Stimulated activated CD8-positive, alpha-beta memory T cell treated with anti-CD3 and anti-CD28 coated beads, Interleukin-4, amount 100 ng/mL, for 4 hours (primary cell): ENCODE results near the gene SRRM4.

Experiments
- DNase-seq, 2 donors: peaks; one replicate each; pipeline ENCODE4 v3.0.0-alpha.2; 2020; ENCODE audit warnings: low read depth in 2 of 2, low spot score in 1 of 2

SRRM4 gene

GRCh38 chr12:119115296-119115905, 134.1 kb downstream of the SRRM4 start:
- DNase-seq: no peak

GRCh38 chr12:119117936-119118335, 136.6 kb downstream of the SRRM4 start:
- DNase-seq: no peak

GRCh38 chr12:119118625-119119024, 137.3 kb downstream of the SRRM4 start:
- no peak for DNase-seq

- DNase-seq: no peak
Measured at GRCh38 chr12:119122047-119122446, 140.7 kb downstream of the SRRM4 start.

GRCh38 chr12:119122751-119123150, 141.4 kb downstream of the SRRM4 start:
- no peak for DNase-seq

GRCh38 chr12:119128527-119128926, 147.2 kb downstream of the SRRM4 start:
- no peak for DNase-seq

GRCh38 chr12:119129827-119130434, 148.6 kb downstream of the SRRM4 start:
- DNase-seq: no peak

GRCh38 chr12:119130523-119130922, 149.2 kb downstream of the SRRM4 start:
- DNase-seq: no peak

GRCh38 chr12:119134284-119135072, 153.1 kb downstream of the SRRM4 start:
- no peak for DNase-seq

GRCh38 chr12:119136811-119137410, 155.6 kb downstream of the SRRM4 start:
- DNase-seq: no peak

- DNase-seq: no peak
Measured at GRCh38 chr12:119139448-119139847, 158.1 kb downstream of the SRRM4 start.

- DNase-seq: no peak
Measured at GRCh38 chr12:119145367-119145766, 164.0 kb downstream of the SRRM4 start.

- no peak for DNase-seq
Measured at GRCh38 chr12:119147847-119148448, 166.6 kb downstream of the SRRM4 start.

- no peak for DNase-seq
Measured at GRCh38 chr12:119149270-119149669, 167.9 kb downstream of the SRRM4 start.

GRCh38 chr12:119151445-119152026, 170.2 kb downstream of the SRRM4 start:
- DNase-seq: no peak

GRCh38 chr12:119153477-119154434, 172.4 kb downstream of the SRRM4 start:
- no peak for DNase-seq

GRCh38 chr12:119154435-119154818, 173.1 kb downstream of the SRRM4 start:
- no peak for DNase-seq

GRCh38 chr12:119156401-119157044, 175.2 kb downstream of the SRRM4 start:
- DNase-seq: no peak

- no peak for DNase-seq
Measured at GRCh38 chr12:119157528-119157927, 176.2 kb downstream of the SRRM4 start.

- no peak for DNase-seq
Measured at GRCh38 chr12:119157978-119158377, 176.6 kb downstream of the SRRM4 start.
